Measurements from ENCODE around the gene SLC22A15. TPM values are rescaled to one million over a fixed set of nuclear protein-coding genes. Genes with fewer than 3 reads are reported as not detected.
"Not testable (repeated sequence)": the region's sequence is repeated elsewhere in the genome, so short reads cannot be mapped to it uniquely, and the experiment has no call there.

The SLC22A15 gene
- total RNA-seq, 1 donor from 2014 or later: not detected

GRCh38 chr1:115980998-115981993 is 5.0 kb downstream of the SLC22A15 start:
- peak; percentile 42 to 51 for DNase-seq (ENCODE audit: low read depth in 2 of 2)

GRCh38 chr1:115982400-115982799 is 6.1 kb downstream of the SLC22A15 start:
- no peak for DNase-seq (ENCODE audit: low read depth in 2 of 2)

- DNase-seq (ENCODE audit: low read depth in 2 of 2): no peak
These were observed 7.3 kb downstream of the SLC22A15 start for GRCh38 chr1:115983584-115983983.

GRCh38 chr1:115987623-115988022 is 11.3 kb downstream of the SLC22A15 start:
- DNase-seq (ENCODE audit: low read depth in 2 of 2): no peak

- DNase-seq (ENCODE audit: low read depth in 2 of 2): no peak
These were observed 12.6 kb downstream of the SLC22A15 start for GRCh38 chr1:115988953-115989352.

GRCh38 chr1:115989699-115990098 is 13.4 kb downstream of the SLC22A15 start:
- DNase-seq (ENCODE audit: low read depth in 2 of 2): no peak

GRCh38 chr1:115991909-115992308 is 15.6 kb downstream of the SLC22A15 start:
- no peak for DNase-seq (ENCODE audit: low read depth in 2 of 2)

GRCh38 chr1:115997921-115998320 is 21.6 kb downstream of the SLC22A15 start:
- DNase-seq (ENCODE audit: low read depth in 2 of 2): not testable (repeated sequence)

- DNase-seq (ENCODE audit: low read depth in 2 of 2): peak in 1 of 2 donors; percentile 3
These were observed 25.6 kb downstream of the SLC22A15 start for GRCh38 chr1:116001739-116002487.

- no peak for DNase-seq (ENCODE audit: low read depth in 2 of 2)
These were observed 26.6 kb downstream of the SLC22A15 start for GRCh38 chr1:116002781-116003420.

GRCh38 chr1:116003823-116004222 is 27.5 kb downstream of the SLC22A15 start:
- no peak for DNase-seq (ENCODE audit: low read depth in 2 of 2)

GRCh38 chr1:116006486-116006964 is 30.2 kb downstream of the SLC22A15 start:
- DNase-seq (ENCODE audit: low read depth in 2 of 2): no peak

GRCh38 chr1:116008656-116009390 is 32.5 kb downstream of the SLC22A15 start:
- DNase-seq (ENCODE audit: low read depth in 2 of 2): no peak

- no peak for DNase-seq (ENCODE audit: low read depth in 2 of 2)
These were observed 36.4 kb downstream of the SLC22A15 start for GRCh38 chr1:116012716-116013115.

GRCh38 chr1:116015679-116016078 is 39.4 kb downstream of the SLC22A15 start:
- DNase-seq (ENCODE audit: low read depth in 2 of 2): no peak

- no peak for DNase-seq (ENCODE audit: low read depth in 2 of 2)
These were observed 41.7 kb downstream of the SLC22A15 start for GRCh38 chr1:116018007-116018406.

- DNase-seq (ENCODE audit: low read depth in 2 of 2): no peak
These were observed 43.4 kb downstream of the SLC22A15 start for GRCh38 chr1:116019653-116020253.

GRCh38 chr1:116020668-116021272 is 44.5 kb downstream of the SLC22A15 start:
- peak; percentile 77 to 80 for DNase-seq (ENCODE audit: low read depth in 2 of 2)

- no peak for DNase-seq (ENCODE audit: low read depth in 2 of 2)
These were observed 48.3 kb downstream of the SLC22A15 start for GRCh38 chr1:116024626-116025025.

- no peak for DNase-seq (ENCODE audit: low read depth in 2 of 2)
These were observed 50.3 kb downstream of the SLC22A15 start for GRCh38 chr1:116026631-116027030.
